ES-I3 (cell line): Measurements from ENCODE around the gene HPX.
A peak's percentile ranks its signal among the peaks of the same experiment; 100 is the strongest.
"Not testable (repeated sequence)": the region's sequence is repeated elsewhere in the genome, so short reads cannot be mapped to it uniquely, and the experiment has no call there.

ENCODE experiments used
- H3K36me3 ChIP-seq: 2 replicates; pipeline ENCODE4 v1.6.1; 2013; ENCODE audit warnings: mild to moderate bottlenecking, low read length, control low read depth, moderate library complexity; ENCODE audit not compliant: insufficient read depth
- H3K4me1 ChIP-seq: 2 replicates; pipeline ENCODE4 v1.6.1; 2013; ENCODE audit warnings: mild to moderate bottlenecking, control low read depth, low read length; ENCODE audit not compliant: insufficient read depth
- H3K9ac ChIP-seq: 2 replicates; pipeline ENCODE4 v1.6.1; 2013; ENCODE audit warnings: low read depth, mild to moderate bottlenecking, low read length, moderate library complexity
- H3K9me3 ChIP-seq: 2 replicates; pipeline ENCODE4 v1.6.1; 2013; ENCODE audit warnings: mild to moderate bottlenecking, low read length, moderate library complexity; ENCODE audit not compliant: control insufficient read depth, insufficient read depth

The HPX gene

DNA sequence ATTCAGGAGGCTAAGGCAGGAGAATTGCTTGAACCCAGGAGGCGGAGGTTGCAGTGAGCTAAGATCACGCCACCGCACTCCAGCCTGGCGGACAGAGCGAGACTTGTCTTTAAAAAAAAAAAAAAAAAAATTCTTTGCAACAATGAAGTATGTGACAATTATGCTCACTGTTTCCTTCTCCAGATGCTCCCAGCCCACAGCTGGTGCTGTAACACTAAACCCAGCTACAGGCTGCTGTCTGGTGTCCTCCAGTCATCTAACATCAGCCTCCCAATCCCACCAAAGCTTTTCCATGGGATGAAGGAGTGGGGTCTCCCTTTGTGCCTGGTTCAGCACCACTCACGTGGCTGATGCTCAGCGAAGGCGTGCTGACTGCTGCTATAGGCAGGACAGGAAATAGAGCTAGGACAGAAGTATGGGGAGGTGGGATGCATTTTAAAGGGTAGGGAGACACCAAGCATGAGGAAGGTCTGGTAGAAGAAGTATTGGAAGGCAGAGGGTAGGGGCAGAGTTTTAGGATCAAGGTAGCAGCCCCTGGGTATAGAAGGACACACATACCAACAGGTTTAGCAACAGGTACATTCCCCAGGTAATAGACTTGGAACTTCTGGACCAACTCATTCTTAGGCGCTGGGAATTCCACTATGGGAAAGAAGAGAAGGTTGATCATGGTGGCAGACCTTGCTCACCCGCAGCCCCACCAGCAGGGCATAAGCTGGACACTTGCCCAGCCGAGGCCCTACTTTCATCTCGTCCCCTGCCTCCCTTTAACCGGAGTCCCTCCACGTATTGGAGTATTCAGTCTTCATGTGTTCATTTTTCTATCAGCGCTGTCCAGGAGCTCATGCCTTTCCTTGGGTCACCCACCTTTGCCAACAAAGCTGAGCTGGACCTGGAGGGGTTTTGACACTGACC lies 40.1 kb downstream of the HPX start:
- H3K9me3 ChIP-seq, result no peaks in the 10 kb centered on the region
- no peak overlapping the region for H3K9ac ChIP-seq
- H3K36me3 ChIP-seq, result no peaks in the 10 kb centered on the region
- H3K4me1 ChIP-seq, result peaks cover 6% of the 10 kb centered on the region; the same call in 1 of the 2 replicates

- H3K4me1 ChIP-seq, result no peaks in the 10 kb centered on the region
- no peaks in the 10 kb centered on the region for H3K36me3 ChIP-seq
- H3K9me3 ChIP-seq, result no peaks in the 10 kb centered on the region
- H3K9ac ChIP-seq, result no peak overlapping the region
These were observed 43.2 kb downstream of the HPX start for GRCh38 chr11:6397636-6398035.

DNA sequence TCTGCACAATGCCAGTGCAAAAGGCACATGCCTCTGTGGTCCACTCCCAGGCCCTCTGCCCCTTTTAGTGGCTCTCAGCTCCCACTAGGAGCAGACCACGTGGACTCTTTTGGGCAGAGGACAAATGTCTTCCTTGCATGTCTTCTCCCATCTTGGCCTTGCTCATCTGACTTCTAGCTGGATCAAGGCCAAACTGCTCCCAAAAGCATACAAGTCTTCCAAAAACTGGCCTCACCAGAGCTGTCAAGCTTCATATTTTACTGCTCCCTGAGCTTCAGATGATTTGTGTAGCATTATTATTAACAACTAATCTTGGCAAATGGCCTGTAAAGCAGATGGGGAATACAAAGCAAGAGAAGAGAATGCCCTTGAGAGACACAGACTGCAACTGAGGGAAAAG lies 43.6 kb downstream of the HPX start:
- Histone ChIP-seq H3K9me3 (no peaks in the 10 kb centered on the region), H3K4me1 (no peaks in the 10 kb centered on the region), H3K9ac (no peak overlapping the region), H3K36me3 (no peaks in the 10 kb centered on the region)

DNA sequence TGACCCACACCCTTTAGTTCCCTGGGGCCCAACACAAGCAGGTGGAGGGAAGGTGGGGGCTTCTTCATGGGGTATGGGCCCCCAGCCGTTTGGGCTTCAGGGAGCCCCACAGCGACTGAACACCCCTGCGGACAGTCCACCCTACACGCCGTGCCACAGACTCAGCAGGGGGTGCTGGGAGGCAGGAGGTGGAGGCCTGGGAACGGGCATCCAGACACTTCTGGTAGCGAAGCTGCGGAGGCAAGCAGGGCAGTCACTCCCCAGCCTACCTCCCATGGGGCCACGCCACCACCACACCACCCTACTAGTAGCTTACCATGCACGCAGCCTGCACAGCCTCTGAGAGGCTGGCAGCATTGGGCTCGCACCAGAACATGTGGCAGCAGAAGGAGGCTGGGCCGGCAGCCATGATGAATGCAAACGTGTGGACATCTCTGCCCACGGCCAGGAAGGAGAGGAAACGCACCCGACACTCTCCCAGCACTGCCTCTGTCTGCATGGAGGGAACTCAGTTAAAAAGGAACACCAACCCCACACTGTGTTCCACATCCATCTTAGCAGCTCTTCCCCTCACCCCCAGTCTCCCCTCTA lies 45.2 kb downstream of the HPX start:
- Histone ChIP-seq H3K36me3 (no peaks in the 10 kb centered on the region), H3K4me1 (no peaks in the 10 kb centered on the region), H3K9me3 (no peaks in the 10 kb centered on the region), H3K9ac (no peak overlapping the region)

DNA sequence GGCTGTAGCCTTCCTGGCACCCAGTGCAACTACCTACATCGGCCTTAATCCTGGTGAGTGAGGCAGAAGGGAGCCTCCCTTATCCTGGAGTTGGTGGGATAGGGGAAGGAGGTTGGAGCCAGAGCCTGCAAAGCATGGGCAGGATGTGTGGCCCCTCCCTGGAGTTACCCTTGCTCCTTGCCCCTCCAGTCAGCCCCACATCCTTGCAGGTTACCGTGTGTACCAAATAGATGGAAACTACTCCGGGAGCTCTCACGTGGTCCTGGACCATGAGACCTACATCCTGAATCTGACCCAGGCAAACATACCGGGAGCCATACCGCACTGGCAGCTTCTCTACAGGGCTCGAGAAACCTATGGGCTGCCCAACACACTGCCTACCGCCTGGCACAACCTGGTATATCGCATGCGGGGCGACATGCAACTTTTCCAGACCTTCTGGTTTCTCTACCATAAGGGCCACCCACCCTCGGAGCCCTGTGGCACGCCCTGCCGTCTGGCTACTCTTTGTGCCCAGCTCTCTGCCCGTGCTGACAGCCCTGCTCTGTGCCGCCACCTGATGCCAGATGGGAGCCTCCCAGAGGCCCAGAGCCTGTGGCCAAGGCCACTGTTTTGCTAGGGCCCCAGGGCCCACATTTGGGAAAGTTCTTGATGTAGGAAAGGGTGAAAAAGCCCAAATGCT lies 46.7 kb downstream of the HPX start:
- Histone ChIP-seq H3K4me1 (peaks cover 4% of the 10 kb centered on the region; the same call in 1 of the 2 replicates), H3K36me3 (no peaks in the 10 kb centered on the region), H3K9me3 (no peaks in the 10 kb centered on the region), H3K9ac (no peak overlapping the region)

- not testable (repeated sequence) for H3K9ac ChIP-seq, H3K36me3 ChIP-seq
- peaks cover 14% of the 10 kb centered on the region; the same call in 1 of the 2 replicates for H3K4me1 ChIP-seq
These were observed 48.5 kb downstream of the HPX start for GRCh38 chr11:6392251-6392650.

DNA sequence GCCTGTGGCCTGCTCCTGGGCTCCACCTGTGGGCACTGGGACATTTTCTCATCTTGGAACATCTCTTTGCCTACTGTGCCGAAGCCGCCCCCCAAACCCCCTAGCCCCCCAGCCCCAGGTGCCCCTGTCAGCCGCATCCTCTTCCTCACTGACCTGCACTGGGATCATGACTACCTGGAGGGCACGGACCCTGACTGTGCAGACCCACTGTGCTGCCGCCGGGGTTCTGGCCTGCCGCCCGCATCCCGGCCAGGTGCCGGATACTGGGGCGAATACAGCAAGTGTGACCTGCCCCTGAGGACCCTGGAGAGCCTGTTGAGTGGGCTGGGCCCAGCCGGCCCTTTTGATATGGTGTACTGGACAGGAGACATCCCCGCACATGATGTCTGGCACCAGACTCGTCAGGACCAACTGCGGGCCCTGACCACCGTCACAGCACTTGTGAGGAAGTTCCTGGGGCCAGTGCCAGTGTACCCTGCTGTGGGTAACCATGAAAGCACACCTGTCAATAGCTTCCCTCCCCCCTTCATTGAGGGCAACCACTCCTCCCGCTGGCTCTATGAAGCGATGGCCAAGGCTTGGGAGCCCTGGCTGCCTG lies 49.2 kb downstream of the HPX start:
- Histone ChIP-seq H3K36me3 (no peaks in the 10 kb centered on the region), H3K4me1 (peaks cover 14% of the 10 kb centered on the region; the same call in 1 of the 2 replicates), H3K9ac (no peak overlapping the region), H3K9me3 (no peaks in the 10 kb centered on the region)

More at GRCh38 chr11:6392251-6392650, 48.5 kb downstream of the HPX start:
- H3K9me3 ChIP-seq, result not testable (repeated sequence)

DNA sequence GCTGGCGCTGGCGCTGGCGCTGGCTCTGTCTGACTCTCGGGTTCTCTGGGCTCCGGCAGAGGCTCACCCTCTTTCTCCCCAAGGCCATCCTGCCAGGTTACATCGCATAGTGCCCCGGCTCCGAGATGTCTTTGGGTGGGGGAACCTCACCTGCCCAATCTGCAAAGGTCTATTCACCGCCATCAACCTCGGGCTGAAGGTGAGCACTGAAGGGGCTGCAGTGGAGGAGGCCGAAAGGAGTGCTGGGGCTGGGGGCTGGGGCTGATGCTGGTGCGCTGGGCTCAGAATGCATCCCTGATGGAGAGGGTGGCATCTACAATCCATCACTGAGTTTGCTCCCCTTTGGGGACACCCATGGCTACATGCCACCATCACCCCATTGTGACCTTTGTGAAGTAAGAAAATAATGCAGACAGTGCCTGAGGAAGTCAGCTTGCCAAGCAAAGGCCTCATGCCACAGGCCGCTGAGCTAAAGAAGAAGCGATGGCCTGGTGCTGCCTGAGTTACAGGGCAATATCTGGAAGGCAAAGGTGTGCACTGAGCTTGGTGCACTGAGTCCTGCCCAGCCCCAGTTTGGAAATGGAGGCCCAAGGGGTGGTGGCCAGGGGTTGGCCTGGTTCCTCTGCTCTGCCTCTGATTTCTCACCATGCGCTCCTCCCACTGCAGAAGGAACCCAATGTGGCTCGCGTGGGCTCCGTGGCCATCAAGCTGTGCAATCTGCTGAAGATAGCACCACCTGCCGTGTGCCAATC lies 49.9 kb downstream of the HPX start:
- no peaks in the 10 kb centered on the region for H3K36me3 ChIP-seq
- peak overlapping the region; percentile 56; the same call in 1 of the 2 replicates for H3K9ac ChIP-seq
- no peaks in the 10 kb centered on the region for H3K9me3 ChIP-seq
- H3K4me1 ChIP-seq, result peaks cover 15% of the 10 kb centered on the region; the same call in 1 of the 2 replicates

- no peaks in the 10 kb centered on the region for H3K9me3 ChIP-seq
- no peaks in the 10 kb centered on the region for H3K36me3 ChIP-seq
- peaks cover 21% of the 10 kb centered on the region for H3K4me1 ChIP-seq
- peak within 1 kb of the TSS; percentile 56; the same call in 1 of the 2 replicates for H3K9ac ChIP-seq
These were observed 50.7 kb downstream of the HPX start, which contains the start of gene SMPD1 for GRCh38 chr11:6389905-6390717. TSS of gene SMPD1 (plus strand) at chr11:6390474. CDS start at chr11:6390599, 125 bp downstream.

GRCh38 chr11:6388748-6389147 lies 52.0 kb downstream of the HPX start:
- Histone ChIP-seq H3K36me3 (no peaks in the 10 kb centered on the region), H3K9me3 (no peaks in the 10 kb centered on the region), H3K4me1 (peaks cover 31% of the 10 kb centered on the region), H3K9ac (no peak overlapping the region)

GRCh38 chr11:6387811-6388599 lies 52.8 kb downstream of the HPX start:
- Histone ChIP-seq H3K36me3 (no peaks in the 10 kb centered on the region), H3K4me1 (peaks cover 31% of the 10 kb centered on the region), H3K9ac (no peak overlapping the region), H3K9me3 (no peaks in the 10 kb centered on the region)

DNA sequence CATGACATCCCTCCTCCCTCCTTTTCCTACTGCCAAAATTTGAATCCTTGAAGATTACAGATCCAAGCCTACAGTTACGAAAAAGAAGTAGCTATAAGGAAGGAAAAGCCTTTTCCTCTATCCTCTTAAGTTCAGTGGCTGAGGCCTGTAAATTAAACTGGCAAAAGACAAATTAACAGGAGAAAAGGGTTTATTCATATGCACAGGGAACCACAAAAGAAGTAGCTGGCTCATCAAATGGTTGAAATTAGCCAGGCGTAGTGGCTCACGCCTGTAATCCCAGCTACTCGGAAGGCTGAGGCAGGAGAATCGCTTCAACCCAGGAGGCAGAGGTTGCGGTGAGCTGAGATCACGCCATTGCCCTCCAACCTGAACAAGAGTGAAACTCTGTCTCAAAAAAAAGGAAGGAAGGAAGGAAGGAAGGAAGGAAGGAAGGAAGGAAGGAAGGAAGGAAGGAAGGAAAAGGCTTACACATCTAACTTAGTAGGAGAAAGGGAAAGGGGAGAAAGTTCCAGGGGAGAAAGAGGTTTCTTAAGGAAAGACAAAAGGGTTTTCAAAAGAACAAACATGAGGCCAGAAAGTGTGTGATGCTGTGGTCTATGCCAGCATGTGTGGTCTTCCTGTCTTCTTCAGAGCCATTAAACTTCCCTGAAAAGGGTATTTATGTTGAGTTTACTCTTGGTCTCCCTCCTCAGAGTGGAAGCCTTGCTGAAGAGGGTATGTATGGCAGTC lies 55.6 kb downstream of the HPX start:
- H3K4me1 ChIP-seq, result peaks cover 38% of the 10 kb centered on the region
- no peaks in the 10 kb centered on the region for H3K36me3 ChIP-seq
- 0 out of 2 replicates have a peak overlapping the region, but pooled peaks have one; percentile 24 for H3K9ac ChIP-seq
- H3K9me3 ChIP-seq, result no peaks in the 10 kb centered on the region
